ENCODE results near the gene ERP44.
"Not testable (repeated sequence)": the region's sequence is repeated elsewhere in the genome, so short reads cannot be mapped to it uniquely, and the experiment has no call there.

The ERP44 gene

DNA sequence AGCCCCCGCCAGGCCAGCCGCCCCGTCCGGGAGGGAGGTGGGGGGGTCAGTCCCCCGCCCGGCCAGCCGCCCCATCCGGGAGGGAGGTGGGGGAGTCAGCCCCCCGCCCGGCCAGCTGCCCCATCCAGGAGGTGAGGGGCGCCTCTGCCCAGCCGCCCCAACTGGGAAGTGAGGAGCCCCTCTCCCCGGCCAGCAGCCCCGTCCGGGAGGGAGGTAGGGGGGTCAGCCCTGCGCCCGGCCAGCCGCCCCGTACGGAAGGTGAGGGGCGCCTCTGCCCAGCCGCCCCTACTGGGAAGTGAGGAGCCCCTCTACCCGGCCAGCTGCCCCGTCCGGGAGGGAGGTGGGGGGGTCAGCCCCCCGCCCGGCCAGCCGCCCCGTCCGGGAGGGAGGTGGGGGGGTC lies 30.8 kb downstream of the ERP44 start:
- DNase-seq (ENCODE audit: low read depth): not testable (repeated sequence)

DNA sequence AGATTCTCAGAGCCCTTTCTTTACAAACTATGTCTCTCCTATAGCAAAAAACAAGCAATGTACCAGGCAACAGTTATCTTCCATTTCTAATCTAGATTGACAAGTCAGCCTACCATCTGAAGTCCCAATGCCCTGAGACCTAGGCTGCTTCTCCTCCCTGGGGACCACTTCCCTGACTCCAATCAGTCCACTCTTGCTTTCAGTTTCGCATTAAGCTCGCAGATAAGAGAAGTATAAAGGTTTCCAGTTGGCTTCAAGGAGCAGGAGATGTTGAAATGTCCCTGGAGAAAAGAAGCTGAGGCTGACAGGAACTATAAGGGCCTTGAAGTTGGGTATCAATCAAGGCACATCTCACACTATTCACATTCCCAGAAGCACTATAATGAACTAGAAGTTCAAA lies 32.3 kb downstream of the ERP44 start:
- no peak for DNase-seq (ENCODE audit: low read depth)

DNA sequence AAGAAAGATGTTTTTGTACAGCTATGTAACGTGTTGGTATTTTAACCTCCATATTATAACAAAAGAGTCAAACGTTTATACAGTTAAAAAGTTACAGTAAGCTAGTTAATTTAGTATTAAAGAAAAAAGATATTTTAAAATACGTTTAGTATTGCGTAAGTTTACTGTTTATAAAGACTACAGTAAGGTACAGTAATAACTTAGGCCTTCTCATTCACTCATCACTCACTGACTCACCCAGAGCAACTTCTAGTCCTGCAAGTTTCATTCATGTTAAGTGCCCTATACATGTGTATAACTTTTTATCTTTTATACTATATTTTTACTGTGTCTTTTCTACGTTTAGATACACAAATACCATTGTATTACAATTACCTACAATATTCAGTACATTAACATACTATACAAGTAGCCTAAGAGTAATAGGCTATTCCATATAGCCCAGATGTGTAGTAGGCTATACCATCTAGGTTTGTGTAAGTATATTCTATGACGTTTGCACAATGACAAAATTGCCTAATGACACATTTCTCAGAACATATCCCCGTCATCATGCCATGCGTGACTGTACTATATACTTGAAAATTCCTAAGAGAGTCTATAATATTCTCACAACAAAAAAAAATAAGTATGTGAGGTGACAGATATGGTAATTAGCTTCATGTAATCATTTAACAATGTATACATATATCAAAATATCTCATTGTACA lies 33.8 kb downstream of the ERP44 start:
- DNase-seq (ENCODE audit: low read depth): no peak

DNA sequence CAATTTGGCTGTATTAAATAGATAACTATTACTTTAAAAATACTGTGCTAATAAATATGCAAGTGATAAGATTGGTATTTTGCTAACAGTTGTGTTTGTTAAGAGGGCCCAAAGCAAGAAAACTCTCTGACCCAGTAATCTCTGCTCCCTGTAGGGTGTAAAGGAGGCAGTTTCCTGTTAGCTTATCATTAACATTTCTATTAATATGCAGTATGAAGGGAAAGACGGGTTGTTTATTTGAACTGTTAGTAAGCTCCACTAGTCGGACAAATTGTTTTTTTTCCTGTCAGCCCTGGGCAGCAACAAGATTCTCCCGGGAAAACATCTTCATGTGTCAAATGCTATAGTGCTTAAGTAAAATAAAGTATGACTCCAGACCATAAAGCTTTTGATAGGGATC lies 35.6 kb downstream of the ERP44 start:
- no peak for DNase-seq (ENCODE audit: low read depth)

DNA sequence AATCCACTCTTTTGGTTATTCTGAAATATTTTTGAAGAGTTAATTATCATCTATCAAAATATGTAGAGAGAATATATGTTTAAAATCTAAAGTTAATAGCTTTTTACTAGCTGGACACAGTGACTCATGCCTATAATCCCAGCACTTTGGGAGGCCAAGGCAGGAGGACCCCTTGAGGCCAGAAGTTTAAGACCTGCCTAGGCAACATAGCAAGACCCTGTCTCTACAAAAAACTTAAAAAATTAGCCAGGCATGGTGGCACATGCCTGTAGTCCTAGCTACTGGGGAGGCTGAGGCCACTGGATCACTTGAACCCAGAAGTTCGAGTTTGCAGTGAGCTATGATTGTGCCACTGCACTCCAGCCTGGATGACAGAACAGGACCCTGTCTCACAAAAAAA lies 36.1 kb downstream of the ERP44 start:
- not testable (repeated sequence) for DNase-seq (ENCODE audit: low read depth)

DNA sequence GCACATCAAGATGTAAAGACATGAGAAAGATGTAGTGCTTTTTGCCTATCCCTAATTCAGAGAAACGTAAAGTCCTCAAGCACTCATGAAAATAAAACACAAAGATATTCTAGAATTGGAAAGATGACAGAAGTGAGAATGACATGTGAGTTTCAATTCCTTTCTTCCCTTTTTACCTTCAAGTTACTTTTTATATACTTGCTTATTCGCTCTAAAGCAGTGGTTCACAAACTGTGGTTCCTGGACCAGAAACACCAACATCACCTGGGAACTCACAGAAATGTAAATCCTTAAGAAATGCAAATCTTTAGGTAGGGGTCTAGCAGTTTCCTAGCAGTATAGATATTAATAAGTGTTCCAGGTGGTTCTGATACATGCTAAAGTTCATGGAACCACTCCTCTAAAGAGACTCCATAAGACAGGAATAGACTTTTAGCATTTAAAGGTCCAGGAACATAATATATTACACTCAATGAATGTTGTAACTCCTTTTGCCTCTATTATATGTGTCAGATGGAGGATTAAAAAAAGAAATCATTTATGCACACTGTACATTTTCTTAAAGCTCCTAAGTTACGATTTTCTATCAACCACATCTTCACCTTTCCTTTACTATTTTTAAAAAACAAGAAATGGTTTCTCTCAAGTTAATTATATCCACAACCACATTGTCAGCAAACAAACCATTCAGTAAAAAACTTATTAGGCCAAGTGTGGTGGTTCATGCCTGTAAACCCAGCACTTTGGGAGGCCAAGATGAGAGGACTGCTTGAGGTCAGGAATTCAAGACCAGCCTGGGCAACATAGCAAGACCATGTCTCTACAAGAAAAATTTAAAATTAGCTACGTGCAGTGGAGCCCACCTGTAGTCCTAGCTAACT lies 39.9 kb downstream of the ERP44 start:
- DNase-seq (ENCODE audit: low read depth): no peak

DNA sequence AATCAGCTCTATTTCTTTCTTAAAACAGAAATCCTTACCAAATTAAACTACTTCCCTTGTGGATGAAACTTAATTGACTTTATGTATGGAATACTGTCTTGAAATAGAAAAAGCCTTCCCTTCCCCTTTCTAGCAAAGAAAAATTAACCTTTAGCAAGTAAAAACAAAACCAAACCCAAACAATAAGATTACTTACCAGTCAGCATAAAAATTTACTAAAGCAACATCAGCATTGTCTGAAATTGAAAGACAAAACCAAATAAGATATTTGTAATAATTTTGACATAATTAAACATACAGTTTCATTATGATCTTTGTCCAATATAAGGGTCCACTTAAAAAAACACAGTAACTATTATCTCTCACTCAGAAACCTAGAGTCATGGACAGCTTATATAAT lies 41.2 kb downstream of the ERP44 start:
- DNase-seq (ENCODE audit: low read depth): no peak

DNA sequence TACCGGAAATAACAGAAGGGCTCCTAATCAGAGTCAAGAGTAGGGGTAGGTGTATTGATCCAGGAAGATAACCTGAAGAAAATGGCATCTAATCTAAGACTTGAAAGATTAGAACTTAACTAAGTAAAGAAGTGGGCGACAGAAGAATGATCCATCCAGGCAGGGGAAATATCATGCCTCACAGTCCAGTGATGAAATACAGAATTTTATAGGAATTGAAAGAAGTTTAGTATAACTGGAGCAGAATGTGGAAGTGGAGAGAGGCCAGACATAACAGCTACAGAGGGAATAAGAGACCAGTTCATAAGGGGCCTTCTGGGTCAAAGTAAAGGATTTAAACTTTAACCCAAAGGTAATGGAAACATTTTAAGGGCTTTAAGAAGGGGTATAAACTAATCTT lies 42.2 kb downstream of the ERP44 start:
- DNase-seq (ENCODE audit: low read depth): no peak

DNA sequence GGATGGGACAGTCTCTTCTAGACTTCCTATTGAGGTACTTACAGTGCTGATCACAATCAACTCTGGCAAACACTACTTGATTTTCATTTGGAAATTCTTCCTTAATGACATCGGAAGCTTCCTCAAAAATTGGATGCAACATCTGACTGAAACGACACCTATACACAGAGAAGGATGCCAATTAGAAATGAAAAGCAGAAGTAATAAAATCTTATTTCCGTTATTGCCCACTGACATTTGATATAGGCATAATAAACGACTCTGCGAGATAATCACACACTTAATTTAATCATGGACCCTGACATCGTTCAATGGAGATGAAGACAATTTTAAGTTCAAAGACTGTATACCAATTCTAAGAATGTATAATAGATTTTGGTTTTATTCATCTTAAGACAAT lies 46.4 kb downstream of the ERP44 start:
- DNase-seq (ENCODE audit: low read depth): no peak

DNA sequence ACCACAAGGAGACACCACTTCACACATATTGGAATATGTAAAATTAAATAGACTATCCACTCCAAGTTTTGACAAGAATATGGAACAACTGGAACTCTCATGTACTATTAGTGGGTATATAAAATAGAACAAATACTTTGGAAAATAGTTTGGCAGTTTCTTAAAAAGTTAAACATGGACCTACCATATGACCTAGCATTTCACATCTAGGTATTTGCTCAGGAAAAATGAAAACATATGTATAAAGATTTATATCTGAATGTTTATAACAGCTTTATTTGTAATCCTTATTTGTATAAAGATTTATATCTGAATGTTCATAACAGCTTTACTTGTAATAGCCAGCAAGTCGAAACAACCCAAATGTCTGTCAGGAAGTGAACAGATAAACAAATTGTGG lies 49.2 kb downstream of the ERP44 start:
- DNase-seq (ENCODE audit: low read depth): no peak

DNA sequence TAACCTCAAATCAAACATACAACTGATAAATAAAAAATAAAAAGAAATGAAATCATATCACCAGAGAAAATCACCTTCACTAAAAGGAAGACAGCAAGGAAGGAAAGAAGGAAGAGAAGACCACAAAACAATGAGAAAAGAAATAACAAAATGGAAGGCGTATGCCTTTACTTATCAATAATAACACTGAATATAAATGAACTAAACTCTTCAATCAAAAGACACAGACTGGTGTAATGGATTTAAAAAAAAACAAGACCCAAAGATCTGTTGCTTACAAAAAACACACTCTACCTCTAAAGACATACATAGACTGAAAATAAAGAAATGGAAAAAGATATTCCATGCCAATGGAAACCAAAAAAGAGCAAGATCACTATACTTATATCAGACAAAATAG lies 60.3 kb downstream of the ERP44 start:
- no peak for DNase-seq (ENCODE audit: low read depth)

DNA sequence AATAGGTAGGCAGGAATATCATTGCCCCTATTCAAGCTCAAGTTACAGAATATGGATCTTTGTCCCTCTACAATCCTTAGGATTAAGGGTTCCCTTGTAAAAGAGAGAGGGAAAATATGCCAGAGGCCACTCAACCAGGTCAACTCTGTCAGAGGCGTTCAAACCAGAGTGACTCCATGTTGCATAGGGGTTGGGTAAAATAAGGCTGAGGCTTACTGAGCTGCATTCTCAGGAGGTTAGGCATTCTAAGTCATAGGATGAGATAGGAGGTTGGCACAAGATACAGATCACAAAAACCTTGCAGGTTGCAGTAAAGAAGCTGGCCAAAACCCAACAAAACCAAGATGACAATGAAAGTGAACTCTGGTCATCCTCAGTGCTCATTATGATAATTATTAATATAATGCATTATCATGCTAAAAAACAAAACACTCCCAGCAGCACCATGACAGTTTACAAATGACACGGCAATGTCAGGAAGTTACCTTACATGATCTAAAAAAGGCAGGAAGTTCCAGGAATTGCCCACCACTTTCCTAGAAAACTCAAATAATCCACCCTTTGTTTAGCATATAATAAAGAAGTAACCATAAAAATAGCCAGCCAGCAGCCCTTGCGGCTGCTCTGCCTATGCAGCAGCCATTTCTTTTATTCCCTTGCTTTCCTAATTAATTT lies 64.8 kb downstream of the ERP44 start:
- no peak for DNase-seq (ENCODE audit: low read depth)

DNA sequence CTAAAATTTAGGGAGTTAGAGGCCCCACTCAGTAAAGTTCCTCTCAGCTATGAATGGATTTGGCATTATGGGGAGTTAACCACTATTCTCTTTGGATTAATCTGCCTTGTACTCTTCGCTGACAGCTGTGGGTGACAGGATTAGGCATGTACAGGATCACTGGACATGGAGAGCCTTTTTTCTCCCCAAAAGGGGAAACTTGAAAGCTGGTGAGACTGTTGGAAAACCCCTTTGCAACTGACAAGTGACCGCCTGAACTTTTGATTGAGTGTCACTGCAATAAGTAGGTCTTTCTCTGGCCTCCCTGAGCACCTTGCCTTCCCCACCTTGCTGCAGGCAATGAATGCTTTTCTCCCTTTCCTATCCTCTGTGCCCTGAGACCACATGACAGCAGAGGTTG lies 68.3 kb downstream of the ERP44 start:
- DNase-seq (ENCODE audit: low read depth): no peak

DNA sequence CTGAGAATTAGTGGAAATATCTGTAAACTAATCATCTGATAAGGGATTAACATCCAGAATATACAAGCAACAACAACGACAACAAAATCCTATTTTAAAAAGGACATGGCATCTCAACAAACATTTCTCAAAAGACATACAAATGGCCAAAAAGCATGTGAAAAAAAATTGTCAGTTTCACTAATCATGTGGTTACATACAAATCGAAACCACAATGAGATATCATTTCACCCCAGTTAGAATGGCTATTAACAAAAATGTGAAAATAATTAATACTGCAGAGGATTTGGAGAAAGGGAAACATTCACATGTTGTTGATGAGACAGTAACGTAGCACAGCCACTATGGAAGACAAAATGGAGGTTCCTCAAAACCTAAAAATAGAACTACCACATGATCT lies 69.5 kb downstream of the ERP44 start:
- DNase-seq (ENCODE audit: low read depth): no peak

DNA sequence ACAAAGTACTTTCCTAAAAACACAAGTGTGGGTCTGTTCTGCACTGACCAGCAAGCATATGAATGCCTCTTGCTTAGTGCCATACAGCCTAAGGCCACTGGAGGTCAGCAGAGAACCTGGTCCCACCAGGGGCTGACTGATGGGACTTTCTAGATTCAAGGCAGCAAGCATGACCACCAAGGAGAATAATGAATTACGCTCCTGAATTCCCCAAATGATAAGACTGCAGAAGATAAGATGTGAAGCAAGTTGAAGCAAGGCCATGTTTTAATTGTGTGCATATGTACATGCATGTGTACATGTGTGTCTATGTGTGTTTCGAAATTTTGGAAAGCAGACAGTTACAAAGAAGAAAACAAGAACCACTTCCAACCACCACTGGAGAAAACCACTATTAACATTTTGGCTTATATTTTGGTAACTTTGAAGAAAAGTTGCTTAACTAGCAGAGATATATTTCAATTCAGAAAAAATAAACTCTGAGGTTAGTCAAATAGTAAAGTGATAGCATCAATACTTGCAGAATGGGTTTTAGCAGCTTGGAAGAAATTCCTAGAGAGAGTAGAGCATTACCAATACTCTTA lies 70.5 kb downstream of the ERP44 start:
- DNase-seq (ENCODE audit: low read depth): peak; percentile 37

DNA sequence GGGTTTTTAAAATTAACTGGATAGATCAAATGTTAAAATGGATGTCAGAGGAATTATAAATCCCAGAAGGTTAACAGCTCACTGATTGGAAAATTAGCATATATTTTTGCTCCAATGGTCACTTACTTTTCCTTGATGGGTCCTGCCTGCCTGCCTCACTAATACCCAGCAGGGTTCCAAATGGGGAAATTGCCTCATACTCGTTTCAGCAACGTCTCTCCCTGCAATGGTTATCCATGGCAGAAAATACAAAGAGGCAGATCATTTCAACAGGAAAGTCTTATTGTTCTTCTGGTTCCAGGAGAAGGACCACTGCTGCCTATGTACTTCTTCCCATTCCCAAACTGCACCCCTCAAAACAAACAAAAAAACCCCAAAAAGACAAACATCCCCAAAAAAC lies 71.3 kb downstream of the ERP44 start:
- no peak for DNase-seq (ENCODE audit: low read depth)

DNA sequence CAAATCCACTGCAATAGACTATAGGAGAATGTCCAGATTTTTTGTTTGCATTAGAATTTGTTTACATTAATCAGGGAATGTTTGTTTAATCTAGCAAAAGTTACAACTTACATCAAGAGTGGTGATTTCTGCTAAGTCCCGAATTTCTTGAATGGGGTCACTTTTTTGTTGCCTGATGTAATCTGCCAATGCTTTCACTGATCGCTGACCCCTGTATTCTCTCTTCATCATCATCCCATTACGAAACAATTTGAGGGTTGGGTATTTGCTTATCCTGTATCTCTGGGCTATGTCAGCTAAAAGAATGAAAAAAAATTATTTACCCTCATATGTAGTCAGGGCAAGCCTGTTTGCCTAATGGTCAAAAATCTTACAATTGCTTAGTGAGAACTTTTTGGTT lies 76.9 kb downstream of the ERP44 start:
- no peak for DNase-seq (ENCODE audit: low read depth)

DNA sequence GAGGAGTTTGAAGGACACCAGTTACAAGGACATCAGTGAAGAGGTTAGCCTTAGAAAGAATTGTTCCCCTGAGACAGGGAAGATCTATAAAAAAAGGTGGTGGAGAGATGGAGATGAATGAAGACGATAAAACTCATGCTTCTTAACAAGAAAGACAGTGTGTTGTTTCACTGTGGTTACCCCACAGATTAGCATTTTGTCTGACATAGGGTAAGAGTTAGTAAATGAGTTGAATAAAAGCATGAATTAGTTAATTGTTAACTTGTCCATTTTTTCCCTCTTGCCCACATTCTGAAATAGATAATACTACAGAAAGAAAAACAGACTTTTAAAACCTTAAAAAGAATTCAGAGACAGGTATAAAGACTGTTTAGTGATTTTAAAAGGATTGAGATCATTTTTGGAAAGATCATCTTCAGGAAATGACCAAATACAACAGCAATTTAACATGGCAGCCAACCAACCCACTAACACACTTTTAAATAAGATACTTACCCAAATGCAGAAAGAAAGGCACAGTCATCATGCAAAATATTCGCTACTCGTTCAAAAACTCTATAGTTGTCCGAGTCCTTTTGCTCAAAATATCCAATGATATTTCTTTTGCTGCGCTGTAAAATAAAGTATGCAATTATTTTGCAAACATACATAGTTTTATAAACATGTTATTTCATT lies 78.5 kb downstream of the ERP44 start:
- no peak for DNase-seq (ENCODE audit: low read depth)

DNA sequence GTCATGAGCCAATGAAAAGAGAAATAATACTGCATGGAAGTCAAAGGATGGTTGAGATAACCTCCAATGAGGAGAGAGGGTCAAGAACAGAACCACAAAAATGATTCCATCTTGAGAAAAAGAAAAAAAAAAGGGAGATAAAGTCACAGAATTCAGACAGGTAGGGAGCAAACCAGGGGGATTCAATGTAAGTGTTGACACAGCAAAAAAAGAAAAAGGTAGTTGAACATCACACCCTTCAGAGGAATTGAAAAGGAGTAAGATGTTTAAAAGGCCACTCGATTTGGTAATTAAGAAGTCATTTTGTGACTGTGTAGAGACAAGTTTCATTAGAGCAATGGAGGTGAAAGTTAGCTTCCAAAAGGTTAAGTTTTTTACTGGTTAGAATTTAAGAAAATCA lies 79.3 kb downstream of the ERP44 start:
- no peak for DNase-seq (ENCODE audit: low read depth)

DNA sequence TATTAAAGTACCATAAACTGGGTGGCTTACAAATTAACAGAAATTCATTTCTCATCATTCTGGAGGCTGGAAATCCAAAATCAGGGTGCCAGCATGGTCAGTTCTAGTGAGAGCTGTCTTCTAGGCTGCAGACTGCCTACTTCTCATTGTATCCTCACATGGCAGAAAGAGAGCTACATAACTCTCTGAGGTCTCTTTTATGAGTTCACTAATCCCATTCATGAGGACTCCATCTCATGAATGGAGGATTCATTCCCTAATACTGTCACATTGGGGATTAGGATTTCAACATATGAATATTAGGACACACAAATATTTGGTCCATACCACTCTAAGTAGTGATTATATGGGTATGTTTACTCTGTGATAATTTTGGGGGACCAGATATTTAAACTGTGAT lies 84.0 kb downstream of the ERP44 start:
- no peak for DNase-seq (ENCODE audit: low read depth)

DNA sequence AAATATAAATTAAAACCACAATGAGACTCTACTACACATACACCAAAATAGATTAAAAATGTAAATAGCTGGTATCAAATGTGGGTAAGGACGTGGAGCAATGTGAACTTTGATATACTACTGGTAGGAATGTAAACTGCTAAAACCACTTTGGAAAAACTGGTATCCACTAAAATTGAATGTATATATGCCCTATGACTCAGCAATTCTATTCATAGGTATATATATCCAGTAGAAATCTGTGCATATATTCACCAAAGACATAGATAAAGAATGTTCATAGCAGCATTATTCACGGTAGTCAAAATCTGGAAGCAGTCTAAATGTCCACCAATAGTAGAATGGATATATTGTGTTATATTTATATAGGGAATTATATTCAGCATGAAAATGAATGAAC lies 85.2 kb downstream of the ERP44 start:
- no peak for DNase-seq (ENCODE audit: low read depth)

DNA sequence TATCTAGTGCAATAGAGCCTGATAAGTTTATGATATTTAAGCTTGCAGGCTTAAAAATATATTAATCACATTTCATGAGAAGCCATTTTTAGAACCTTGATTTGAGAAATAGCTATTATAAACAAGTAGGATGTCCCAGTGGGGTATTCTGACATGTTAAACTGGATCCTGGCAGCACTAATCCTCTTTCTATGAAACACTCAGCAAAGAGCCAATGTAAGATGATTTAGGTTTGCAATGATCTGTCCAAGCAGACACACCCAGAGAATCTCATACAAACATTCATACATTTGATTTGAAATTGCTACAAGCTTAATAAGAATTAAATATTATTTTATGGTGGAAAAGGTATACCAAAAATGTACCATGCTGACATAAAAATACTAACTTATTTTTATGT lies 86.5 kb downstream of the ERP44 start:
- DNase-seq (ENCODE audit: low read depth): no peak

All from T follicular helper cell (primary cell).